Keratinocyte (primary cell): ENCODE data around the gene GLIS2. TPM values are rescaled to one million over a fixed set of nuclear protein-coding genes. Genes with fewer than 3 reads are reported as not detected.

Experiments used
- DNase-seq: peaks from one replicate; pipeline ENCODE4 v3.0.0-alpha.2; 2011; ENCODE audit warnings: low read depth, missing footprints, low spot score
- FAIRE-seq: peaks from 2 replicates; lab custom pipeline; 2011; peaks lifted over from hg19 to GRCh38; lab: Jason Lieb, UNC
- H2AFZ ChIP-seq: 2 replicates; pipeline ENCODE4 v1.6.0; 2012; ENCODE audit warnings: low read length, control low read depth, inconsistent platforms; ENCODE audit not compliant: control insufficient read depth
- H3K27ac ChIP-seq: 2 replicates; pipeline ENCODE4 v1.5.1; 2011; ENCODE audit warnings: low read length; ENCODE audit not compliant: control insufficient read depth, insufficient read depth
- H3K27me3 ChIP-seq: 3 replicates; pipeline ENCODE4 v1.6.0; 2011; ENCODE audit warnings: low read length; ENCODE audit not compliant: control insufficient read depth, insufficient read depth; ENCODE audit errors: extremely low read depth
- H3K36me3 ChIP-seq, 2 experiments: 2 replicates in 1 of 2; 3 replicates in 1 of 2; pipeline ENCODE4 v1.5.1; 2011; ENCODE audit warnings: low read length in 2 of 2, mild to moderate bottlenecking in 1 of 2; ENCODE audit not compliant: control insufficient read depth in 2 of 2, insufficient read depth in 2 of 2; ENCODE audit errors: extremely low read depth in 1 of 2
- H3K4me1 ChIP-seq: 3 replicates; pipeline ENCODE4 v1.5.1; 2011; ENCODE audit warnings: low read length; ENCODE audit not compliant: control insufficient read depth, insufficient read depth; ENCODE audit errors: extremely low read depth
- H3K4me2 ChIP-seq: 3 replicates; pipeline ENCODE4 v1.6.0; 2011; ENCODE audit warnings: low read depth, low read length; ENCODE audit not compliant: control insufficient read depth, insufficient read depth; ENCODE audit errors: extremely low read depth
- H3K4me3 ChIP-seq, 3 experiments: fragments of 200-600 bp in 1 of 3; sonication (generic) in 1 of 3; 2 replicates in 2 of 3; 3 replicates in 1 of 3; pipeline ENCODE4 v1.5.1; 2011 to 2016; ENCODE audit warnings: low read length in 3 of 3, mild to moderate bottlenecking in 3 of 3, control low read depth in 2 of 3, inconsistent platforms in 1 of 3, low read depth in 1 of 3, mixed read lengths in 1 of 3, mixed run types in 1 of 3, moderate library complexity in 1 of 3; ENCODE audit not compliant: control insufficient read depth in 2 of 3, insufficient read depth in 2 of 3; ENCODE audit errors: extremely low read depth in 1 of 3
- H3K79me2 ChIP-seq: 2 replicates; pipeline ENCODE4 v1.6.0; 2012; ENCODE audit warnings: low read length; ENCODE audit not compliant: control insufficient read depth, insufficient read depth
- H3K9ac ChIP-seq: 3 replicates; pipeline ENCODE4 v1.6.0; 2011; ENCODE audit warnings: low read length; ENCODE audit not compliant: control insufficient read depth, insufficient read depth; ENCODE audit errors: extremely low read depth
- H3K9me1 ChIP-seq: 3 replicates; pipeline ENCODE4 v1.6.0; 2011; ENCODE audit warnings: low read length; ENCODE audit not compliant: control insufficient read depth, insufficient read depth; ENCODE audit errors: extremely low read depth
- H3K9me3 ChIP-seq: 2 replicates; pipeline ENCODE4 v1.5.1; 2012; ENCODE audit warnings: low read depth, low read length; ENCODE audit not compliant: control insufficient read depth
- H4K20me1 ChIP-seq: 3 replicates; pipeline ENCODE4 v1.6.0; 2011; ENCODE audit warnings: low read length; ENCODE audit not compliant: control insufficient read depth, insufficient read depth; ENCODE audit errors: extremely low read depth
- EZH2 ChIP-seq: IDR thresholded peaks from one replicate; pipeline ENCODE4 v1.6.1; 2012; ENCODE audit warnings: inconsistent platforms, mild to moderate bottlenecking, low read length, moderate library complexity
- dilution Hi-C: fragments of 300-500 bp; cut with MboI; formaldehyde crosslinking; loops from one replicate; pipeline ENCODE4 v1.7.0; 2020; ENCODE audit warnings: low sequenced_read_pairs; ENCODE audit not compliant: extremely low pct_ligation_motif_present
- polyA plus RNA-seq, 5 experiments: library from polyadenylated mRNA; depleted of rRNA in 3 of 5; stranded (reverse) in 3 of 5; stranded (forward) in 1 of 5; unstranded in 1 of 5; fragments of >200 nt; gene quantifications; 1 replicate in 1 of 5; 2 replicates in 3 of 5; 3 replicates in 1 of 5; pipeline versions ENCODE4 v1.2.1 to v1.2.3, GENCODE V29; 2011 to 2012; ENCODE audit warnings: missing spikeins in 2 of 5, low read depth in 1 of 5, low replicate concordance in 1 of 5
- TF ChIP-seq, protein P1 (sequence below), 3 experiments: IDR thresholded peaks in 1 of 3; conservative IDR thresholded peaks in 1 of 3; optimal IDR thresholded peaks in 1 of 3; 2 replicates in 2 of 3; 3 replicates in 1 of 3; pipeline versions ENCODE3 to v1.5.1; 2011; ENCODE audit warnings: low read length in 3 of 3, mild to moderate bottlenecking in 3 of 3, moderate library complexity in 2 of 3, control low read depth in 1 of 3, inconsistent platforms in 1 of 3; ENCODE audit not compliant: insufficient read depth in 2 of 3; ENCODE audit errors: extremely low read depth in 1 of 3

The GLIS2 gene
- polyA plus RNA-seq, 1 donor (not counting 4 experiments of a cell fraction or from before 2014, with no cell fraction given) = 0.63 TPM

DNA sequence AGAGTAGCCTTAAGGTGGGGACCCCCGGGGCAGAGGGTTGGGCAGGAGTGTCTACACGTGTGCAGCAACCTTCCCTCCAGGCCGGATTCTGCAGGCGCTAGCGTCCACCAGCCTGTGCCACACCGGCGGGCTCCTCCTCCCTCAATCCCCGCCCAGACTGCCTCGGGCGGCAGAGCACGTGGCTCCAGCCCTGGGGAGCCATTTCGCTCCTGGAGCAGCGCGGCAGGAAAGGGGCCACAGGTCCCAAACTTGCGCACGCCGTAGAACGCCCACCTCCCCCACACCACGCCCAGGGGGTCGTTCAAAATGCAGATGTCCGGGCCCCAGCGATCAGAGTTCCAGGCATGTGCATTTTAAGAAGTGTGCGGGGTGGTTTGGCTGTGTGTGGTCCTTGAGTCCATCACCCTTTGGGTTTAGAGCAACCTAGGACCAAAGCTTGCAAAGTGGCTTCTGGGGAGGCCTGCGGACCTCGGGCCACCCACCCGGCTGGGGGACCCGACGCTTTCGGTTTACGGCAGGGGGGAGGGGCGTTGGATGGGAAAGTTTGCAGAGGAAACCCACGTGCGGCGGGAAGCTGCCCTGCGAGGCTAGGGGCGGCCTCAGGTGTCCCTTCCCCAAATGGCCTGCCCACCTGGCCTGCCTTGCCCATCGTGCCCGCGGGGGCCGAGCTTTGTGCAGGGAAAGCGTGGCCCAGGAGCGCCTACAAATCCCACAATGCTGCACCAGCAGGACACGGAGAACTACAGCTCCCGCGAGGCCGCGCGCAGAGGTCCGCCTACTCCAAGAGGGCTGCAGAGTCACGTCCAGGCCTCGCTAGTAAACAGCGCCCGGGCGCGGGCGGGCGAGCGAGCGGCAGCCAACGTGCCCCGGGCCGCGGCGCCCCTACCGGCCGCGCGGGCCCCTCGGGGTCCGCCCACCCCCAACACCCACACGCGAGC lies 44.4 kb upstream of the GLIS2 start:
- Histone ChIP-seq H3K9me3 (no peaks in the 10 kb centered on the region), H3K9ac (peak overlapping the region; percentile 98), H4K20me1 (no peaks in the 10 kb centered on the region), H3K4me3 (peak overlapping the region; percentile 76 to 93 (median 88)), H3K36me3 (peaks cover 0 to 1% of the 10 kb centered on the region in 2 experiments), H3K4me2 (peak overlapping the region; percentile 99), H3K4me1 (peaks cover 16% of the 10 kb centered on the region), H3K79me2 (peaks cover 39% of the 10 kb centered on the region), H2AFZ (peak overlapping the region; percentile 63), H3K27ac (peak overlapping the region; percentile 93), H3K9me1 (no peaks in the 10 kb centered on the region), H3K27me3 (no peaks in the 10 kb centered on the region)
- dilution Hi-C loops = no loop called here
- no peak for TF ChIP-seq EZH2
- TF ChIP-seq, protein P1, sequence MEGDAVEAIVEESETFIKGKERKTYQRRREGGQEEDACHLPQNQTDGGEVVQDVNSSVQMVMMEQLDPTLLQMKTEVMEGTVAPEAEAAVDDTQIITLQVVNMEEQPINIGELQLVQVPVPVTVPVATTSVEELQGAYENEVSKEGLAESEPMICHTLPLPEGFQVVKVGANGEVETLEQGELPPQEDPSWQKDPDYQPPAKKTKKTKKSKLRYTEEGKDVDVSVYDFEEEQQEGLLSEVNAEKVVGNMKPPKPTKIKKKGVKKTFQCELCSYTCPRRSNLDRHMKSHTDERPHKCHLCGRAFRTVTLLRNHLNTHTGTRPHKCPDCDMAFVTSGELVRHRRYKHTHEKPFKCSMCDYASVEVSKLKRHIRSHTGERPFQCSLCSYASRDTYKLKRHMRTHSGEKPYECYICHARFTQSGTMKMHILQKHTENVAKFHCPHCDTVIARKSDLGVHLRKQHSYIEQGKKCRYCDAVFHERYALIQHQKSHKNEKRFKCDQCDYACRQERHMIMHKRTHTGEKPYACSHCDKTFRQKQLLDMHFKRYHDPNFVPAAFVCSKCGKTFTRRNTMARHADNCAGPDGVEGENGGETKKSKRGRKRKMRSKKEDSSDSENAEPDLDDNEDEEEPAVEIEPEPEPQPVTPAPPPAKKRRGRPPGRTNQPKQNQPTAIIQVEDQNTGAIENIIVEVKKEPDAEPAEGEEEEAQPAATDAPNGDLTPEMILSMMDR (optimal IDR thresholded peaks at IDR 0.05 in 1 of 3, IDR thresholded peaks at IDR 0.05 in 1 of 3, conservative IDR thresholded peaks at IDR 0.05 in 1 of 3; ENCODE audit: extremely low read depth in 1 of 3, insufficient read depth in 2 of 3, low read length in 3 of 3) = peak in 1 of 3 experiments; percentile 39
- FAIRE-seq (no peak), DNase-seq (peak; percentile 66)

DNA sequence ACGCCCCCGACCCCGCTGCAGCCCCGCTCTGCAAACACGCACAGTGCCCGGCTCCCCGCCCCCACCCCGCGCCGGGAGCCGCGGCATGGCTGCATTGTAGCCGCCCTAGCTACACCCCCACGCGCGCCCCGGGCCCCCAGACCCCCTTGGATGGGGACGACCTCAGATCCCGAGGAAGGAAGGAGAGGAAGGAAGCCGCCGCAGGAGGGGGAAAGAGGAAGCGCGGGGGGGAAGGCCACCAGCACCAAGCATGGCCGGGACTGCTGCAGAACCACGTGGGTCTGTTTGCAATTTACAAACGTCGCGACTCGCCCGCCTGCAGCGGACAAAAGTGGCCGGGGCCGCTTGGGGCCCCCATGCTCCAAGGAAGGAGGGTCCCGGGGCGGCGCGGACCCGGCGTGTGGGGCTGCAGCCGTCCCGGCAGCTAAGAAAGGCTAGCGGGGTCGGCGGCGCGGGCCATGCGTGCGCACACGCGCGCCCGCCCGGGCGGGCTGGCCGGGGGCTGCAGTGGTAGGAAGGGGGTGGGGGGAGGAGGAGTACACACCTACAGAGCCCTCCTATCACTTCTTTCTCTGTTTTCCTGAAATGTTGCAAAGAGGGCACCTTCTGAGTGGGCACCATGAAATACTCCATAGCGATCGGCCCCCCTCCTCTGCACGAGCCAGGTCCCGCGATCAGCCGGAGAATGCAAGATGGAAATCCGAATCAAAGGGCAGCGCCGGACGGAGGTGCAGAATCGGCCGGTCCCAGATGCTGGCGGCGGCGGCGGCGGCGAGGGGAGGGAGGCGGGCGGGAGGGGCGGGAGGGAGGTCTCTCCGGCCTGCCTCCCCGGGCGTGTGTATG lies 43.5 kb upstream of the GLIS2 start:
- Histone ChIP-seq H3K4me3 (peak overlapping the region; percentile 76 to 93 (median 88)), H3K9me1 (no peaks in the 10 kb centered on the region), H2AFZ (peak overlapping the region; percentile 39), H3K9ac (peak overlapping the region; percentile 98), H3K79me2 (peaks cover 37% of the 10 kb centered on the region), H3K27me3 (no peaks in the 10 kb centered on the region), H4K20me1 (no peaks in the 10 kb centered on the region), H3K9me3 (no peaks in the 10 kb centered on the region), H3K4me1 (peaks cover 16% of the 10 kb centered on the region), H3K27ac (peak overlapping the region; percentile 93), H3K36me3 (peaks cover 0 to 1% of the 10 kb centered on the region in 2 experiments), H3K4me2 (peak overlapping the region; percentile 99)
- FAIRE-seq (no peak), DNase-seq (no peak)
- TF ChIP-seq, protein P1 (optimal IDR thresholded peaks at IDR 0.05 in 1 of 3, IDR thresholded peaks at IDR 0.05 in 1 of 3, conservative IDR thresholded peaks at IDR 0.05 in 1 of 3; ENCODE audit: extremely low read depth in 1 of 3, insufficient read depth in 2 of 3, low read length in 3 of 3) = no peak
- no peak for TF ChIP-seq EZH2
- dilution Hi-C loops = no loop called here
